HG03558 (cell line): ENCODE measurements around the gene SRXN1.
"Not testable (repeated sequence)": the region's sequence is repeated elsewhere in the genome, so short reads cannot be mapped to it uniquely, and the experiment has no call there.

Source experiments
- ATAC-seq: cut with Tn5 transposase; IDR thresholded peaks from one replicate; pipeline ENCODE4 v1.9.1; 2021; ENCODE audit warnings: moderate number of reproducible peaks; ENCODE audit not compliant: unreplicated experiment; ENCODE audit errors: extremely low read depth

Gene SRXN1

DNA sequence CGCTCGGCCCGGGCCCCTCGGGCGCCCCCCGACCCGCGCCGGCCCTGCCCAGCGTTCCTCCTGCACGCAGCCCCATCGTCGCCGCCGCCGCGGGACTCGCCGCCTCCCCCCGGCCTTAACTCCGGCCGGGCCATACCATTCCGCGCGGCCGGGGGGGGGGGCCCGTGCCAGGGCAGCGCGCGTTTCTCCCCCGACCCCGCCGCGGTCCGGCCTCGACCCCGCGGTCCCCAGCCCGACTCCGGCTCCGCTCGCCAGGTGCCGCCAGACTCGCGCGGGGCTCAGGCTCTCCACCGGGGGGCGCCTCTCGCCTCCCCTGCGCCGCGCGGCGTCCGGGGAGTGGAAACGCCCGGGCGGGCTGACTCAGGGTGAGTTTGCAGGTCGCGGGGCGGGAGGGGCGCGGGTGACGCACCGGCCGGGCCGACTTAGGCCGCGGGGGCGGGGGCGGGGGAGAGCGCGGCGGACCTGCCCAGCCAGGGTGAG, at the start of gene SRXN1:
Gene SRXN1 (minus strand): TSS at position 91 of the 480 bp plus-strand sequence. CDS start 15 bp downstream, at position 76.
- ATAC-seq = peak; percentile 87

DNA sequence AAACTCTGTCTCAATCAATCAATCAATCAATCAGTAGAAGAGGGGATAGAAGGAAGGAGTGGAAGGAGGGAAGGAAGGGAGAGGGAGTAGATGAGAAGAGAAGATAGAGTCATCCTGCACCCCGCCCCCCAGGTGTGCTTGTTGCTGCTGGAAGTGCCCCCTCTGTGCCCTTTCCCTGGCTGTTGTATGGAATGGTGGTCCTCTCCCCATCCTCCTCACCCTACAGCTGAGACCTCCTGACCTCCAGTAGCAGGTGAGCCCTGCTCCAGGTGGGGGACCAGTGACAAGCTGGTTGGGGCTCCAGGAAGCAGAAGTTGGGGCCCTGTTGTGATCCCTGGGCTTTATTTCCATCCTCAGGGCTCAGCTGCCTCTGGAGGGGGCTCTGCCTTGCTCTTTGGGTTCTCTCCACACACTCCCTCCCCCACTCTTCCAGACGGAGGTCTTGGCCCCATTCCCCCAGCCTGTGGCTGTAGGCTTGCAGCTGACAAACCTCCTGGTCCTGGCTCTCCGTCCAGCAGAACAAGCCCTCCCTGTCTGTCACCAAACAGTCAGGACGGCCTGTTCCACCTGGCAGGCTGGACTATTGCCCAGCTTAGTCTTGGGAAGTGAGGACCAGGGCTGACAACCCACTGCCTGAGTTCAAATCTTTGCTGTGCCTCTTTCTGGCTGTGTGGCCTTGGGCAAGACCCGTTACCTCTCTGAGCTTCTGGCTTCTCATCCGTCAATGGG, 48.6 kb upstream of the SRXN1 start:
- no peak for ATAC-seq

DNA sequence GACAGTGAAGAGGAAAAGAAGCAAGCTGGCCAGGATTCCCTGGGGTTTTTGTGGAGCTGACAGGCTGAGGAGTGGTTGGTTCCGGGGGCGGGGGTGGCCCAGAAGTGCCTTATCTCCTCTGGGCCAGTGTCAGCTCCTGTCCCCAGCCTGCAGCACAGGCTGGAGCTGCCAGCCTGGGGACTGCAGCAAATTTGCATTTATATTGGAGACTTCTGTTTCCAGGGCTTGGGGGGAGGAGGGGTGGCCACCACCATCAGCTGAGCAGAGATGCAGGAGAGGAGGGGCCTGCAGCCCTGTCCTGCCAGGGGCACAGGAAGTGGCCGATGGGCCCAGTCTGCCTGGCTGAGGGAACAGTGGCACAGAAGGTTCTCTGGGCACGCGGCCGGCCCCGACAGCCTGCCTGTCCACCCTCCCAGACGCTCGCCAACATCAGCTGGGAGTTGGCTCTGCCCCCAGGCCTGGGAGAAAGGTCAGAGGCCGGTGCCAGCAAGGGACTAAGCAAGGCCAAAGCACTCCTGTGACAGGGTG, 46.9 kb upstream of the SRXN1 start:
- no peak for ATAC-seq

GRCh38 chr20:699342-699741, 46.3 kb upstream of the SRXN1 start:
- no peak for ATAC-seq

DNA sequence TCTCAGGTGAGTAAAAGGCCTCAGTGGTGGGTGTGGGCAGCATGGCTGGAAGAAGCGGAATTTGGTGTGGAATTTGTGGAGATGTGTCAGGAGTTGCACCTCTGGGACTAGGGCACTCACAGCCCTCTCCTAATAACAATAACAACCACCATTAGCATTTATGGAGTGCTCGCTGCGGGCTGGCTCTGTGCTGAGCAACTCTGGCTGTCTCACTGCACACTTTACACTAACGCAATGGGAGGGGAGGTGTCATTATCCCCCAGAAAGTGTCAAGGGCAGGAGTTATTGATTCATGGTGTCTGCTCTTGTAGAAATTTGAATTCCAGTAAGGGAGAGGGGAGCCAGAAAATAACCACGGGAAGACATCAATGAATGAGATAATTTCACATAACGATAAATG, 45.3 kb upstream of the SRXN1 start:
- no peak for ATAC-seq

DNA sequence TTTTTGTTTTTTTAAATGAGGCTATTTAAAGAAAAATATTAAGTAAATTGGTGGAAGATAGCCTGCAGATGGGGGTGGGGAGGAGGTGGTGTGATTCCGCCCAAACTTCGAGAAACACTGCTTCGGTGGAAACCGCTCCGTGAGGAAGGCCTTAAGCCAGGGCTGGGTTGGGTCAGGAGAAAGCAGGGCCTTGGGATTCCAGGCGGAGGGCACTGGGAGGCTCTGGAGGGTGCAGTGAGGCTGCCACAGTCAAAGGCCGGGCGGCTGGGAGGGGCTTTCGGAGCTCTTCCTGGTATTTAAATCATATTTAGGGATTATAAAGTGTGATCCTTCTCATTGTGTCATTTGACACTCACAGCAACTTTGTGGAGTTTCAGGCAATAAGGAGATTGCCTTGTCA, 44.8 kb upstream of the SRXN1 start:
- ATAC-seq = no peak

GRCh38 chr20:695165-695866, 42.3 kb upstream of the SRXN1 start:
- no peak for ATAC-seq

DNA sequence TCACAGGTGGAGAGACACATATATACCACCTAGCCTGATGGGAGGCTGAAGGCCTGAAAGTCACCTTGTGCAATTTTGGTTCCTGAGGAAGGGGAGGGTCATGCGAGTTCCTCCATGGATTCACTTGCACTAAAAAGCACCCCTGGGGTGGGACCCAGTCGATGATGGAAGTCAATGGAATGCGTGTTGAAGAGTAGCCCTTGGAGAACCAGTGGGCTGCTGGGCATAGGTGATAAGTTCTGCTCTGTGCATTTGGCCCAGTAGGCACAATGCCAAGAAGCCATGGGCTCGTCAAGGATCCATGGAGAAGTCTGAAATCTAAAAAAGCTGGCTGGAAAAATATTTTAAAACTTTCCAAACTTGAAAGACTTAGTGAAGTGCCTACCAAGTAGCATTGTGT, 41.5 kb upstream of the SRXN1 start:
- no peak for ATAC-seq

DNA sequence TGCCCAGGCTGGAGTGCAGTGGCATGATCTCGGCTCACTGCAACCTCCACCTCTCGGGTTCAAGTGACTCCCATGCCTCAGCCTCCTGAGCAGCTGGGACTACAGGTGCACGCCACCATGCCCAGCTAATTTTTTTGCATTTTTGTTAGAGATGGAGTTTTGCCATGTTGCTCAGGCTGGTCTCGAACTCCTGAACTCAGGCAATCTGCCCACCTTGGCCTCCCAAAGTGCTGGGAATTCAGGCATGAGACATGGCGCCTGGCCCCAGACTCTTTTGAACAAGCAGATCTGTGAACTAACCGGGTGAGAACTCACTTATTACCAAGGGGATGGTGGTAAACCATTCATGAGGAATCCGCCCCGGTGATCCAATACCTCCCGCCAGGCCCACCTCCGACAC, 40.8 kb upstream of the SRXN1 start:
- ATAC-seq = not testable (repeated sequence)

DNA sequence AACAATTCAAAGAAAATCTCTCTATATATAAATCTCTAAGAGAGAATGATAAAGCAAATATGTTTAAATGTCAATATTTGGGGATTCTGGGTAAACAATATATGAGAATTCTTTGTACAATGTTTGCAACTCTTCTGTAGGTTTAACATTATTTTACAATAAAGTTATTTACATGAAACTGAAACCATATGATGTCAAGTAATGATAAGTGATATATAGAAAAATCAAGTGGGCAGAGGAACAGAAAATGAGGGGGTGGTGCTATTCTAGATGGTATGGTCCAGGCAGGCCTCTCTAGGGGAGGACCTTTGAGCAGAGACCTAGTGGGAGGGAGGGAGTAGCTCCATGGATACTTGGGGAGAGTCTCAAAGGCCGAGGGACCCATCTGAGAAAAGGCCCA, 39.0 kb upstream of the SRXN1 start:
- ATAC-seq = no peak

GRCh38 chr20:689947-690346, 36.9 kb upstream of the SRXN1 start:
- ATAC-seq = no peak

- no peak for ATAC-seq
These were observed 36.3 kb upstream of the SRXN1 start for GRCh38 chr20:689348-689747.

DNA sequence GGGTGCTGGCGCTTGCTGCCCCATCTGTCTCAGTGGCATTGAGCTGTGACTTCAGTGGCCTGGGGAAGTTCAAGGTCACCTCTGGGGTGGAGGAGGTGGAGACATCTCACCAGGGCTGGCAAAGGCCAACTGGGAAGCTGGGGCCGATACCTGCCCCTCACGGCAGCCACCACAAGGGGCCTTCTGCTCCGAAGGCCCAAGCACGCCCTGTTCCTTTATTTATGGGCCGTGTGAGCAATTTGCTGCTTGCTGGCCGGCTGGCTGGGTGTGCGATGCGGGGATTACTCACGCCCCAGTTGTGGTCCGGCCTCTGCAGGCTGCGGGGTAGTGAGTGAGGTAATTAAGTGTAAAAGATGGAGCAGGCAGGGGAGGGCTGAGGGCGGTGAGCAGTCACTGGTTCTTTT, 35.8 kb upstream of the SRXN1 start:
- no peak for ATAC-seq

DNA sequence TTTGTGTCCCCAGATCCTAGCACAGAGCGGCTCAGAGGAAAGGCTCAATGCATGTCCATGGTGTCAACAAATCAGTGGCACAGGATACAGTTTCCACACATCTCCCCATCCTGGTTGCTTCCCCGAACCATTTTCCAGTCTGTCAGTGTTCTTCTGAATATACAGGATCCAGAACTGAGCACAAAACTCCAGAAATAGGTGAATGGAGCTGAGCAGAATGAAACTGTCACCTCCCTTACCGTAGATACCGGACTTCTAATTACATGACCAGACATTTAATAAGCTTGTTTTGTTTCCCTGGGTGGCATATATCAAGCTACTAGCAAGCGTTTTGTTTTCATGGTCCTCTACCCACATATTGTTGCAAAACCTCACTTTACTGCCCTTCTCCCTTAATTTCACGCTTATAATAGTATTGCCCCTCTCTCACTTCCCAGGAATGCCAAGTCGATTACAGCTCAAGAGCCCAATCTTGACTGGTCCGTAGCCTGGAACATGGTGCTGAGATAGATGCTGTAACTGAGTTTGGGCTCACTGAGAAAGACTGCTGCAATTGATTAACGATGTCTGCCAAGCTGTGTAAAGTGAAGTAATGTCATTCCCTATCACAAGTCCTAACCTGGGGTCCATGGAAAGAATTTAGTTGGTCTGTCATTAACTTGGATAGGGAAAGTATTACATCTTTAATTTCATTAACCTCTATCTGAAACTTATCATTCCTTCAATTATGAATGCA, 34.6 kb upstream of the SRXN1 start:
- ATAC-seq = no peak

- no peak for ATAC-seq
These were observed 31.8 kb upstream of the SRXN1 start for GRCh38 chr20:684676-685319.

DNA sequence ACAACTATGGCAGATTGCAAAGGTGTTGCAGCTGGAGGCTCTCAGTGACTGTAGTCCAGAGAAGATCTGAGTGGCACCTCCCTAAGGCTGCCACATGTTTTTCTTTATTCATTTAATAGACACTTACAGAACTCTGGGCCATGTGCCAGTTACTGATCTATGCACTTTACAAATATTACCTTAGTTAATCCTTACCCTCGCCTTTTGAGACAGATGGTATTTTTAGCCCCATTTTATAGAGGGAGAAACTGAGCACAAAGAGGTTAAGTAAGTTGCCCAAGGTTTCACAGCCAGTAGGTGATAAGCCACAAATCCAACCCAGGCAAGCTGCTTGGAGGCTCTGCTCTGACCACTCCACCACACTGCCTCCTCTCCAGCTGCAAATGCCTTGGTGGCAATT, 29.1 kb upstream of the SRXN1 start:
- no peak for ATAC-seq

- no peak for ATAC-seq
These were observed 27.7 kb upstream of the SRXN1 start for GRCh38 chr20:680638-681187.

- ATAC-seq = no peak
These were observed 25.0 kb upstream of the SRXN1 start for GRCh38 chr20:677957-678356.

GRCh38 chr20:676967-677366, 24.0 kb upstream of the SRXN1 start:
- no peak for ATAC-seq

DNA sequence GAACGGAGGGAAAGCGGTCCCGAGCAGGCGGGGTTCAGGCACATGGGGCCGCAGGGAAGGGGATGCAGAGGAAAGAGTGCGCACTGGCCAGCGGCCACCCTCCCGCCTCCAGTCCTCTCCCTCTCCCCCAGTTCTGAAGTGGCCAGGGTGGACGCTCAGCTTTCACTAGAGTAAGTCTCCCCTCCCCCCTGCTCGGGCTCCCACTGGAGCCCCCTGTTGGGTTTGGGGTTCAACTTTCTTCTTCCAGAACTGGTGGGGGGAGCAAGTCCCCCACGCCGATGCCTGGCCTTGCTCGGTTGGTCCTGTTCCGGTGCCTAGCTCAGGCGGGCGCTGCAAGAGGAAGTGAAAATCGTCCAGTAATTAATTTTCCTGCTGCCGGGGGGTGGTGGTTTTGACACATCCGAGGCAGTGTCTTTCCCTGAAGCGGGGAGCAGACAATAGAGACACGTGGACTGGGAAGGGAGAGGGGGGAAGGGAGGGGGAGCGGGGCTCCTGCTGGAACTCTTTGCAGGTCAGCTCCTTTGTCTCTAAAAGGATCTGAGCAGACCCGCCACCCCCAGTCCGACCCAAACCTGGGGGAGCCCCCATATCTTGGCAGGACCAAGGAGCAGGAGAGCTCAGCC, 23.4 kb upstream of the SRXN1 start:
- ATAC-seq = no peak
